GM10248 (cell line): ENCODE measurements around the gene WNT11.
A peak's percentile ranks its signal among the peaks of the same experiment; 100 is the strongest.

Experiments
- CTCF ChIA-PET: fragments of 300-600 bp; sonication (Branson Sonifier 250); formaldehyde crosslinking; extraction: SDS; loops from one replicate; lab custom pipeline; 2021; ENCODE audit warnings: antibody characterized with exemption; lab: Yijun Ruan, JAX
- POLR2A ChIA-PET: fragments of 350-650 bp; sonication (Branson Sonifier 250); formaldehyde crosslinking; extraction: SDS; loops from one replicate; lab custom pipeline; 2020; ENCODE audit warnings: antibody characterized with exemption; lab: Yijun Ruan, JAX
- DNase-seq: peaks from one replicate; pipeline ENCODE4 v3.0.0; 2012; ENCODE audit errors: extremely low spot score
- CTCF ChIP-seq: IDR thresholded peaks from 2 replicates; pipeline ENCODE4 v1.5.1; 2012; ENCODE audit warnings: mild to moderate bottlenecking, low read depth; ENCODE audit errors: extremely low read depth, missing control alignments, control extremely low read depth

Gene WNT11

GRCh38 chr11:76210931-76211851 lies 4.9 kb upstream of the WNT11 start:
- TF ChIP-seq CTCF = no peak
- ChIA-PET POLR2A (no interaction called here), CTCF (interaction anchor here (1.6 to 11.3 kb wide), 6 partner anchors 8 to 302 kb away, joined by 5 to 296 read pairs (median 62); no protein-coding TSS in a partner anchor)
- no peak for DNase-seq

GRCh38 chr11:76209973-76210930 lies 4.0 kb upstream of the WNT11 start:
- no peak for TF ChIP-seq CTCF
- POLR2A ChIA-PET = interaction anchor here (0.7 kb wide), 1 partner anchor 342 kb away, joined by 3 read pairs; no protein-coding TSS in a partner anchor
- CTCF ChIA-PET = interaction anchor here (0.8 to 11.3 kb wide), 12 partner anchors 9 to 411 kb away, joined by 3 to 296 read pairs (median 14); no protein-coding TSS in a partner anchor
- DNase-seq = no peak

- no peak for DNase-seq
- POLR2A ChIA-PET = interaction anchor here (0.7 kb wide), 1 partner anchor 343 kb away, joined by 3 read pairs; no protein-coding TSS in a partner anchor
- TF ChIP-seq CTCF = no peak
- CTCF ChIA-PET = interaction anchor here (0.8 to 11.3 kb wide), 28 partner anchors 9 to 446 kb away, joined by 3 to 296 read pairs (median 6); no protein-coding TSS in a partner anchor
These were observed 3.2 kb upstream of the WNT11 start for GRCh38 chr11:76209375-76209972.

- POLR2A ChIA-PET = no interaction called here
- peak; percentile 89 for TF ChIP-seq CTCF
- CTCF ChIA-PET = interaction anchor here (0.7 to 11.3 kb wide), 56 partner anchors 10 to 624 kb away, joined by 3 to 296 read pairs (median 5); no protein-coding TSS in a partner anchor
- DNase-seq = peak; percentile 85
These were observed 2.4 kb upstream of the WNT11 start for GRCh38 chr11:76208438-76209374.

- peak; percentile 91 for DNase-seq
- POLR2A ChIA-PET = interaction anchor here (0.6 kb wide), 1 partner anchor 23 kb away, joined by 4 read pairs; no protein-coding TSS in a partner anchor
- CTCF ChIA-PET = interaction anchor here (0.7 to 11.3 kb wide), 71 partner anchors 11 to 705 kb away, joined by 3 to 296 read pairs (median 4); no protein-coding TSS in a partner anchor
These were observed 1.5 kb upstream of the WNT11 start for GRCh38 chr11:76207642-76208401.

More at GRCh38 chr11:76207642-76208401, 1.5 kb upstream of the WNT11 start:
- TF ChIP-seq CTCF = peak; percentile 93
